ENCODE measurements around the gene PNMA8B.
A peak's percentile ranks its signal among the peaks of the same experiment; 100 is the strongest.
"Not testable (repeated sequence)": the region's sequence is repeated elsewhere in the genome, so short reads cannot be mapped to it uniquely, and the experiment has no call there.

PNMA8B gene

DNA sequence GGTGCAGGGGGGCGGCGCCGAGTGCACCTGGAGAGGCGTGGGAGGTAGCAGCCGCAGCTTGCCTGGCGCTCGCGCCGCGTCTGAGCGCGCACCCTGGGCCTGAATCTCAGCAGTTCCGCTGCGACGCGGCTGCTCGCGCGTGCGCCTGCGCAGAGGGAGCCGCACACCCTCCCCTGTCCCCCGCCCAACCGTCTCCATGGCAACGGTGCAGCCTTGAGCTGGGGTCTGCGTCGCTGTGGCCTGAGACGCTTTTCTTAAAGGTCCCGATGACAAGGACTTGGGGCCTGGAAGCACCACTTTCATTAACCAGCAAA is at the start of gene PNMA8B:
TSS of gene PNMA8B (minus strand) at position 82 of the 314 bp plus-strand sequence. CDS start 402 bp downstream, outside the sequence.
- peak in 1 of 2 donors; percentile 23 for DNase-seq (ENCODE audit: low read depth in 2 of 2)

GRCh38 chr19:46544651-46545050 is 49.0 kb upstream of the PNMA8B start:
- DNase-seq (ENCODE audit: low read depth in 2 of 2), result no peak

DNA sequence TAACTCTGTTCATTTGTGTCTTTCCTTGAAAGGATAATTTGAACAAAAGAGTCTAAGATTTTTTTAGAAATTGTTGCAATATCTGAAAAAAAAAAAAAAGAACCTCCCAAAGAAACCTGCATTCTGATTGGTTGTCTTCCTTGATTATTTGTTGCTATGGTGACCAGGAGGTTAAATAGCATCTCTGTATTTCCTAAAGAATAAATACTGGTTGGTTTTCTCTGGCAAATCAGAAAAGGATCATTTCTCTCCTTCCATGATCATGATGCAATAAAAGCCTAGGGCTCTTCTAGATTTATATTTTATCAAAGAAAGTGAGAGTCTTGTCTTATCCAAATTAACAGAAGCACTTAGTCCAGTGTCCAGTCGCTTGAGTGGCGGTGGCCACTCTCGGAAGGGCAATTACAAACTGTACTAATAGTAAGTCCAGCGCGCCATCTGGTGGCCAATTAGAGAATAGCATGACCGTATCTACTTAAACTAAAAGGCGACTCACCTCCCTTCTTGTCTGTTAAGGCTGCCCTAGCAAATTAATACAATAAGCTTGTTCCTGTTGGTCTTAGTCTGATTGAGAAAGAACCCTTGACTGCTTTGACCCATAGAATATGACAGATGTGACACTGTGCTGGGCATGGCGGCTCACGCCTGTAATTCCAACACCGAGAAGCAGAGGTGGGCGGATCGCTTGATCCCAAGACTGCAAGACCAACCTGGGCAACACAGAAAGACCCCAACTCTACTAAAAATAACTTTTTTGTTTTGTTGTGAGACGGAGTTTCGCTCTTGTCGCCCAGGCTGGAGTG is 47.0 kb upstream of the PNMA8B start:
- DNase-seq (ENCODE audit: low read depth in 2 of 2), result peak; percentile 41 to 59

GRCh38 chr19:46537136-46538097 is 41.8 kb upstream of the PNMA8B start:
- peak in 1 of 2 donors; percentile 19 for DNase-seq (ENCODE audit: low read depth in 2 of 2)

GRCh38 chr19:46536391-46536790 is 40.7 kb upstream of the PNMA8B start:
- no peak for DNase-seq (ENCODE audit: low read depth in 2 of 2)

GRCh38 chr19:46533621-46534081 is 38.0 kb upstream of the PNMA8B start:
- DNase-seq (ENCODE audit: low read depth in 2 of 2), result no peak

DNA sequence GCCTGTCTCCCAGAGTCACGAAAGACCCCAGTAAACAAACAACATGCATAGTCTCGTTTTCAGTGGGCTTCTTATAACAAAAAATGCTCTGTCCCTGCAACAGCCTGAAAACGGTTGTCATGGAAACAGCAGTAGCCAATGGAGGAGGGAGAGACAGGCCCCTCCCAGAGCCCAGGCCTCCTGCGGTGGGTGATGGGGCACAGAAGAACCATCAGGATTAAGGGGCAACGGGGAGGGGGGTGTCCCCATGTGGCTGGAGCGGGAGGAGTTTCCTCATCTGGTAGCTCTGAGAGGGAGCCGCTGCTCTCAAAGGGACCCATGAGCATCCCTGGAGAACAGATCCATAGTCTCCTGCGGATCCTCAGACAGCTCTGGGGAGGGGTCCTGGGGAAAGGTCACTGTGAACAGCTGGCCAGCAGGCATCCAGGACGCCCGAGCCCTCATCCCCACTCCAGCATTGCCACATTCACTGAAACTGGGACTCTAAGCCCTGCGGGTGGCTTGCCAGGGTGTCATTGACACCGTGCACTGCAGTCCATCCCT is 37.5 kb upstream of the PNMA8B start:
- no peak for DNase-seq (ENCODE audit: low read depth in 2 of 2)

DNA sequence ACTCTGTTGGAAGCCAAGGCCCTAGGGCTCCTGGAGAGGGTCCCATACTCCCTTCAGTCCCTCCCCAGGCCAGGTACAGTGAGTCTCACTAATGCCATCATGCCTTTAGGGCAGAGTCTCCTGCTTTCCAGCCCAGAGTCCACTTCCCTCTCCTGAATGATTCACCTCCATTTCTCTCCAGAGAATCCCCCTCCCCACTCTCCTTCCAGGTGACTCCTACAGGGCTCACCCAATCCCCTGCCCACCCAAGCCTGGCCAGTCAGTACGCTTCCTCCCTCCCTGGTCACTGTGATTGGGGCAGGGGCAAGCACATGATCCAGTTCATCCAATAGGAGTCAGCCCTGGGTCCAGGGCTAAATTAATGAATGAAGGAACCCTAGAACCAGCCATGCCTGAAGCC is 35.0 kb upstream of the PNMA8B start:
- DNase-seq (ENCODE audit: low read depth in 2 of 2), result no peak

- peak; percentile 34 to 42 for DNase-seq (ENCODE audit: low read depth in 2 of 2)
Measured at GRCh38 chr19:46529622-46530451, 34.2 kb upstream of the PNMA8B start.

DNA sequence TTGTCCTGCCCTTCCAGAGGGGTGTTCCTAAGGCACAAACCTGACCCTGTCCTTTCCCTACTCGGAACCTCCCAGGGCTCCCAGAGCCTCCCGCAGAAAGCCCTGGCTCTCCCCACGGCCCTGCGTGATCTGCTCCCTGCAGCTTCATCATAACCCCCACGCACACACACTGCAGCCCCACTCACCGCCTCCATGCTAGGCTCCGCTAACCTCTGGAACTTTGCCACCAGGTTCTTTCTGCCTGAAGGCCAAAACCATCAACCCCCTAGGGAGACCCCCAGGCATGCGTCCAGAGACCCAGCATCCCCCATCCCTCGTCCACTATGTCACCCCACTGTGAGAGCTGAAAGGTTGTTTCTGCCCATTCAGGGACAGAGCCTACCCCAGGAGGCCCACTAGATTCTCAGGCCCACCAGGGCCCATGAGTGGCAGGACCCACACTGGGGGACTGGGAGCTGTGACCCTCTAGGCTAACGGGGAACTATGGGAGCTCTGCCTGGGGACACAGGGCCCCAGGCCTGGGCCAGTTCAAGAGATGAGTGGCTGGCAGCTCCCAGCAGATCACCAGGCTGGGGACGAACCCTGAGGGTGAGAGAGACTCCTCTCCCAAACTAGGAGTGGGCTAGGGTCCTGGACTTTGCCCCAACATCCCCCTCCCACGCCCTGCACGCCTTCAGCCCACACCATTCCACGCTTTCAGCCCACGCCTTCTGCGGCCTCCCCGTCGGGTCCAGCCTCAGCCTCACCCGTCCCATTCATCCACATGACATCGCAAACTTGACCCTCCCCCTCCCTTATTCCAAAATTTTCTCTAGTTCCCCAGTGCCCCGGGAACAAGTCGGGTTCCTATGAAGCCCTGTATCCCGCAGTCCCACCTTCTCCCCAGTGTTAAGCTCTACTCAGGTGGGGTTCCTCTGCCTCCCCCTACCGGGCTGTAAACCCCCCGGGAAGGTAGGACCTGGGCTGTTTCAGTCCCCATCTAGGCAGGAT is 33.2 kb upstream of the PNMA8B start:
- no peak for DNase-seq (ENCODE audit: low read depth in 2 of 2)

GRCh38 chr19:46526801-46527200 is 31.1 kb upstream of the PNMA8B start:
- DNase-seq (ENCODE audit: low read depth in 2 of 2), result not testable (repeated sequence)

DNA sequence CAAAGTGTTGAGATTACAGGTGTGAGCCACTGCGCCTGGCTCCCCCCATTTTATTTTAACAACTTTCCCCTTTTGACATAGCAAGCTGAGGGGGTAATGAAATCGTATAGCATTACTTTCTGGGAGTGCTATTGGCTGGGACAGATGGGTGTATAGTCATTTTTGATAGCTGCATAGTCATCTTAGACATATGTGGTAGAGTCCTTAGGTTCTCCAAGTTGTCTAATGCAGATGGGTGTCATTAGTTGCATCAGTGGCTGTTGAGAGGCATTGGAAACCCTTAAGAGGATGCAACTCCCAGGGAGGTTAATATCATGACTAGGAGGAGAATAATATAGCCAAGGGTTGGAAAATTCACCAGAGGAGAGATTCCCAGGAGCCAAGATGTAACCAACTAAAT is 28.6 kb upstream of the PNMA8B start:
- DNase-seq (ENCODE audit: low read depth in 2 of 2), result no peak

- DNase-seq (ENCODE audit: low read depth in 2 of 2), result not testable (repeated sequence)
Measured at GRCh38 chr19:46522988-46523387, 27.3 kb upstream of the PNMA8B start.

GRCh38 chr19:46521241-46521868 is 25.7 kb upstream of the PNMA8B start:
- DNase-seq (ENCODE audit: low read depth in 2 of 2), result no peak

DNA sequence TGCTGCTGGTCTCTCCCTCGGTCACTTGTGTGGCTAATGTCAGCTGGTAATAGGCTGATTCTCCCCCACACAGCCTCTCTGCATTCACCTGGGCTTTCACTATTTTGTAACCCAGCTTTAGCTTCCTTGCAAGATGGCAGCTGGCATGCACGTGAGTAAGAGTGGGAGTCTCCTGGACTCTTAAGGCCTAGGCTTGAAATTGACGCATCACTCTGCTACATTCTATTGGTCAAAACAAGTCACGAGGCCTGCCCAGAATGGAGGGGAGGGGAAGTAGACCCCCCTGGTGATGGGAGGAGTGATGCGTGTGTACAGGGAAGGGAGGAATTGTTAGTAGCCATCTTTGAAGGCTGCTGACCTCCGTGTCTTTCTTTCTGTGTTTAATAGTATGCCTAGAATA is 24.9 kb upstream of the PNMA8B start:
- DNase-seq (ENCODE audit: low read depth in 2 of 2), result no peak

DNA sequence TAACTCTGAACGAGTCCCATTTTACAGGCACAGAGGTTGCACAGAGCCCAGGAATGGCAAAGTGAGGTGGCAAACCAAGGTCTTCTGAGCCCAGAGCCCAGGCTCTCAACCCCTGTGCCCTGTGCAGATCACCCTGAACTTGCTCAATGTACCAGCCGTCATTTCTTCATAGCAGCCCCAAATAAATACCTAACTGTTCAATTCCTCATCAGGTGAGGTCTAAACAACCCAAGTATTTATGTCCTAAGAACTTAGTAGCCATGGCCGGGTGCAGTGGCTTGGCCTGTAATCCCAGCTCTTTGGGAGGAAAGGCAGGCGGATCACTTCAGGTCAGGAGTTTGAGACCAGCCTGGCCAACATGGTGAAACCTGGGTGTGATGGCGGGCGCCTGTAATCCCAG is 21.8 kb upstream of the PNMA8B start:
- no peak for DNase-seq (ENCODE audit: low read depth in 2 of 2)

- no peak for DNase-seq (ENCODE audit: low read depth in 2 of 2)
Measured at GRCh38 chr19:46515879-46516350, 20.2 kb upstream of the PNMA8B start.

DNA sequence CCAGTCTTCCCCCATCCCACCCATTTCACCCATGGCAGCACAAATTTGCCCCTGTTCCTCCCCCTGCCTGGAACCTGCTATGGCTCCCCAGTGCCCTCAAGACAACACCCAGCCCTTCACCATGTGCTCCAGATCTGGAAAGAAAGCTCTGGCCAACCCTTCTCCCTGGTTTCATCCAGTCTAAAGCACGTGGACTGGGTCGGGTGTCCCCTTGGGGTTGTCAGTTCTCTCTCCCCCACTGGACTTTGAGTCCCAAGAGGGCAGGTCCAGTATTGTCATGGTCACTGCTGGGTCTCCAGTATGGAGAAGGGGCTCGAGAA is 19.6 kb upstream of the PNMA8B start:
- DNase-seq (ENCODE audit: low read depth in 2 of 2), result no peak

DNA sequence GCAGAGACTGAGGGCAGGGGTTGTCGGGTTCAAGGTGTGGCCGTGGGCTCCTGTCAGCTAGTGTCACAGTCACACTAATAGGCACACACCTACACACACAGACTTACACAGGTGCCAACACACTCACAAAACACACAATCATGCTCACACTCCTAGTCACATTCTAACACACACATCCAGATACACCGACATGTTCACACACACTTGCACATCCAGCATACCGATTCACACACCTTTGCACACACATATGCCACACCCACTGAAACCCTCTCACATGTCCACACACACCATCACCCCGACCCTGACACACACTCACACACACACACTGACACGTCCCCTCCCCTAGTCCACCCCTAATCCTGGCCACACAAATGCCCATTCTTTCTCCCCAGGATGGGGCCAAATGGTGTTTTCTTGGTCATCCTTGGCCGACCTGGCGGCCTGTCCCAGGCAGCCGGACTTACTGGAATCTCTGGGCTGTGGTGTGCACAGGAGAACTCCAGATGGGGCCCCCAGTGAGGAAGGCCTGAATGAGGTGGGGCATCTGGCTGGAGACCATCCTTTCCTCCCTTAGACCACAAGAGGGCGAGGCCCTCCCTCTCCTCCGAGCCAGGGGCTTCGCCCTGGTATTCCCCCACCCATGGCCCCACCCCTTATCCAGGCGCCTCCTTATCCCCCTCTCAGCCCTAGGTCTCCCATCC is 19.1 kb upstream of the PNMA8B start:
- no peak for DNase-seq (ENCODE audit: low read depth in 2 of 2)

Data from stimulated activated CD8-positive, alpha-beta memory T cell treated with anti-CD3 and anti-CD28 coated beads, Interleukin-15, amount 100 ng/mL, for 48 hours (primary cell).